OCI-LY7 (cell line): Measurements from ENCODE around the gene HLX. TPM values are rescaled to one million over a fixed set of nuclear protein-coding genes. Genes with fewer than 3 reads are reported as not detected.

Source experiments
- BruUV-seq: library from RNA; stranded (reverse); fragments of 400-500 nt; replicated peaks from 2 replicates; lab custom pipeline; 2021; lab: Mats Ljungman, UMichigan
- CTCF ChIA-PET: fragments of 300-600 bp; sonication (Branson Sonifier 250); formaldehyde crosslinking; loops from one replicate; lab custom pipeline; 2022; ENCODE audit warnings: antibody characterized with exemption; ENCODE audit not compliant: unreplicated experiment; lab: Charles Lee
- POLR2A ChIA-PET: fragments of 300-600 bp; sonication (Branson Sonifier 250); formaldehyde crosslinking; loops from one replicate; lab custom pipeline; 2022; ENCODE audit warnings: antibody characterized with exemption; lab: Charles Lee
- DNase-seq: peaks from one replicate; pipeline ENCODE4 v3.0.0-alpha.2; 2015; ENCODE audit warnings: low spot score
- H2AFZ ChIP-seq: fragments of 200-600 bp; sonication (generic), shearing (Covaris generic); 2 replicates; pipeline ENCODE4 v1.6.1; 2014; ENCODE audit warnings: mild to moderate bottlenecking, antibody characterized with exemption, low read length, moderate library complexity
- H3K27ac ChIP-seq: fragments of 200-600 bp; sonication (generic); 2 replicates; pipeline ENCODE4 v1.5.1; 2014; ENCODE audit warnings: mixed run types, low read depth, mild to moderate bottlenecking, moderate library complexity, low read length, inconsistent platforms; ENCODE audit not compliant: poor library complexity, severe bottlenecking
- H3K36me3 ChIP-seq: fragments of 200-600 bp; sonication (generic); 2 replicates; pipeline ENCODE4 v1.6.1; 2014; ENCODE audit warnings: mild to moderate bottlenecking, antibody characterized with exemption, low read length, moderate library complexity, mixed read lengths; ENCODE audit not compliant: insufficient read depth
- H3K4me1 ChIP-seq: fragments of 200-600 bp; sonication (generic); 2 replicates; pipeline ENCODE4 v1.5.1; 2014; ENCODE audit warnings: mild to moderate bottlenecking, low read length; ENCODE audit not compliant: insufficient read depth, poor library complexity, severe bottlenecking
- H3K4me2 ChIP-seq: fragments of 200-600 bp; sonication (generic); 2 replicates; pipeline ENCODE4 v1.6.1; 2014; ENCODE audit warnings: mild to moderate bottlenecking, low read length
- H3K4me3 ChIP-seq: fragments of 200-600 bp; sonication (generic); 2 replicates; pipeline ENCODE4 v1.5.1; 2014; ENCODE audit warnings: mild to moderate bottlenecking, low read depth, low read length; ENCODE audit not compliant: poor library complexity, severe bottlenecking
- H3K79me2 ChIP-seq: fragments of 200-600 bp; sonication (generic); 2 replicates; pipeline ENCODE4 v1.6.1; 2016; ENCODE audit warnings: low read depth, mild to moderate bottlenecking, low read length, moderate library complexity, mixed read lengths; ENCODE audit not compliant: insufficient read depth
- H3K9me2 ChIP-seq: fragments of 200-600 bp; sonication (generic); 2 replicates; pipeline ENCODE4 v1.6.1; 2016; ENCODE audit warnings: mild to moderate bottlenecking, low read length, mixed read lengths; ENCODE audit not compliant: insufficient read depth
- H3K9me3 ChIP-seq: fragments of 200-600 bp; sonication (generic); 2 replicates; pipeline ENCODE4 v1.6.1; 2014; ENCODE audit warnings: mild to moderate bottlenecking, mixed run types, low read length, mixed read lengths
- H4K20me1 ChIP-seq: fragments of 200-600 bp; sonication (generic); 2 replicates; pipeline ENCODE4 v1.6.1; 2014; ENCODE audit warnings: mild to moderate bottlenecking, antibody characterized with exemption, low read length, moderate library complexity, mixed read lengths; ENCODE audit not compliant: insufficient read depth
- CTCF ChIP-seq: fragments of 200-600 bp; sonication (generic); conservative IDR thresholded peaks from 2 replicates; pipeline ENCODE4 v1.5.1; 2014; ENCODE audit warnings: mild to moderate bottlenecking, antibody characterized with exemption, low read length, moderate library complexity, mixed read lengths
- EZH2phosphoT487 ChIP-seq: fragments of 200-600 bp; sonication (generic); IDR thresholded peaks from 2 replicates; pipeline ENCODE4 v1.6.1; 2018; ENCODE audit warnings: low read depth, borderline replicate concordance, mild to moderate bottlenecking, mixed run types, antibody characterized with exemption, low read length, moderate library complexity, mixed read lengths
- intact Hi-C: fragments of 100-400 bp; cut with micrococcal nuclease; formaldehyde crosslinking; loops from one replicate; pipeline ENCODE4 v1.10.0; 2022; ENCODE audit not compliant: unreplicated experiment
- total RNA-seq, 2 experiments: library from RNA; depleted of rRNA in 1 of 2; stranded (reverse); fragments of >200 nt in 1 of 2; shearing (Covaris generic) in 1 of 2; gene quantifications; 2 replicates each; pipeline ENCODE4 v1.2.3, GENCODE V29; 2014 to 2022

Gene HLX
- total RNA-seq, 2 experiments from 2014 or later = not detected

GRCh38 chr1:220885971-220886370 is 6.7 kb downstream of the HLX start:
- no TSS peak for BruUV-seq
- H2AFZ ChIP-seq = no peak overlapping the region
- ChIA-PET CTCF (no interaction called here), POLR2A (no interaction called here)
- H3K9me2 ChIP-seq = no peaks in the 10 kb centered on the region
- H4K20me1 ChIP-seq = no peaks in the 10 kb centered on the region
- H3K4me3 ChIP-seq = no peak overlapping the region
- no peaks in the 10 kb centered on the region for H3K9me3 ChIP-seq
- DNase-seq = no peak
- H3K79me2 ChIP-seq = no peaks in the 10 kb centered on the region
- H3K4me2 ChIP-seq = no peak overlapping the region
- H3K4me1 ChIP-seq = no peaks in the 10 kb centered on the region
- no peak overlapping the region for H3K27ac ChIP-seq
- no peaks in the 10 kb centered on the region for H3K36me3 ChIP-seq
- TF ChIP-seq EZH2phosphoT487 (no peak), CTCF (no peak)
- intact Hi-C loops = no loop called here

DNA sequence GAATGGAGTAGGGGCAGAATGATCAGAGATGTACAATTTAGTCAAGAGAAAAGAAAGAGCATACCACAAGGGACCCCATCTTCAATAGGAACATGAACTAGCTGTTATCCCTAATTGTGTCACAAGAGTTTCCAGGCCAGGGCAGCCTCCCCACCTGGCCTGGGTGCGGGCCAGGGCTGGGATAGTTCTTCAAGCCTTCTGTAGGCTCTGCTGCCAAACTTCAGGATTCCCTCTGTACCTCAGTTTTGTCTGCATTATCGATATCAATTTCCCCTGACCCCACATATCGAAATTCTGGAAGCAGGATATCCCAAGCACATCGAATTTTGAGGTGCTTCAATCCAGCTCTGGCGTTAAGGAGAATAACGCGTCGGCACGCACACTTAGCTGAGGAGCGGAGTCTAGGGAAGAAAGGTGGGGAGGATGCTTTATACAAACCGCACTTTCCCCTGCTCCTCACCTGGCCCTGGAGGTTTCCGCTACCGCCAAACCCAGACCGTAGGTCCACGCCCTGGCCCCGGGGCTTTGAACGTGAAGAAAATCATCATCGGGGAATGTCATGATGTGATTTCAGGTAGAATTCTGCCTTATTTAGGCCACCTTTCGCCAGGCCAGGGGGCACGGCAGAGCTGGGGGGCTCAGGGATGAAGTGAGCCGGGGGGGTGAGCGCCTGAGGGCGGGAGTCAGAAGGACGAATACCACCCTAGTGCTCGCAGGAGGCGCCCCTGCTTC is 7.4 kb downstream of the HLX start:
- H3K9me2 ChIP-seq = no peaks in the 10 kb centered on the region
- H3K27ac ChIP-seq = no peak overlapping the region
- no peaks in the 10 kb centered on the region for H4K20me1 ChIP-seq
- intact Hi-C loops = no loop called here
- no TSS peak for BruUV-seq
- no peak overlapping the region for H3K4me3 ChIP-seq
- TF ChIP-seq EZH2phosphoT487 = no peak
- no peak for TF ChIP-seq CTCF
- ChIA-PET POLR2A (no interaction called here), CTCF (interaction anchor here (0.6 kb wide), 1 partner anchor 525 kb away, joined by 5 read pairs; no protein-coding TSS in a partner anchor)
- H3K4me2 ChIP-seq = no peak overlapping the region
- no peak for DNase-seq
- no peaks in the 10 kb centered on the region for H3K36me3 ChIP-seq
- no peaks in the 10 kb centered on the region for H3K9me3 ChIP-seq
- H3K4me1 ChIP-seq = no peaks in the 10 kb centered on the region
- no peak overlapping the region for H2AFZ ChIP-seq
- H3K79me2 ChIP-seq = no peaks in the 10 kb centered on the region

DNA sequence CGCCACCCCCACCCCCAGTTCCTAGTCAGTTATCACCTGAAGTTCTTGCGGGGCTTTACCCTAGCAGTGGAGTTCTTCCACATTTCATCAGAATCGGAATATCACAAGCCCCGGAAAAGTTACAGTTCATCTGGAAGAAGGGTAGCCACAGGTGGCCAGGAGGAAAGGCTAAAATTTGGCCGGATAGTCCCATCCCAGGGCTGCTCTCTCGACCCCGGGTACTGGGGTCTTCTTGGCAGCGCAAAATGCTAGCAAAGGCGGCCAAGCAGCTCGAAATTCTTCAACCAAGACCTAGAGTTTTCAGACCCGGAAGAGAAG is 7.9 kb downstream of the HLX start:
- intact Hi-C loops = no loop called here
- no peaks in the 10 kb centered on the region for H3K4me1 ChIP-seq
- POLR2A ChIA-PET = no interaction called here
- BruUV-seq = no TSS peak
- H3K4me3 ChIP-seq = no peak overlapping the region
- no peaks in the 10 kb centered on the region for H4K20me1 ChIP-seq
- H3K79me2 ChIP-seq = no peaks in the 10 kb centered on the region
- H3K27ac ChIP-seq = no peak overlapping the region
- CTCF ChIA-PET = interaction anchor here (0.6 kb wide), 1 partner anchor 524 kb away, joined by 5 read pairs; no protein-coding TSS in a partner anchor
- no peak overlapping the region for H2AFZ ChIP-seq
- no peaks in the 10 kb centered on the region for H3K9me2 ChIP-seq
- H3K36me3 ChIP-seq = no peaks in the 10 kb centered on the region
- H3K9me3 ChIP-seq = no peaks in the 10 kb centered on the region
- TF ChIP-seq EZH2phosphoT487 = no peak
- no peak for TF ChIP-seq CTCF
- no peak for DNase-seq
- no peak overlapping the region for H3K4me2 ChIP-seq
